CD4-positive, alpha-beta T cell treated with Interleukin-6 at 100 ng/mL for 8 hours (primary cell): ENCODE measurements around the gene C7.
"Not testable (repeated sequence)": the region's sequence is repeated elsewhere in the genome, so short reads cannot be mapped to it uniquely, and the experiment has no call there.

ENCODE experiments used
- DNase-seq: peaks from one replicate; pipeline ENCODE4 v3.0.0-alpha.2; 2020; ENCODE audit warnings: mixed read lengths, low spot score

The C7 gene

DNA sequence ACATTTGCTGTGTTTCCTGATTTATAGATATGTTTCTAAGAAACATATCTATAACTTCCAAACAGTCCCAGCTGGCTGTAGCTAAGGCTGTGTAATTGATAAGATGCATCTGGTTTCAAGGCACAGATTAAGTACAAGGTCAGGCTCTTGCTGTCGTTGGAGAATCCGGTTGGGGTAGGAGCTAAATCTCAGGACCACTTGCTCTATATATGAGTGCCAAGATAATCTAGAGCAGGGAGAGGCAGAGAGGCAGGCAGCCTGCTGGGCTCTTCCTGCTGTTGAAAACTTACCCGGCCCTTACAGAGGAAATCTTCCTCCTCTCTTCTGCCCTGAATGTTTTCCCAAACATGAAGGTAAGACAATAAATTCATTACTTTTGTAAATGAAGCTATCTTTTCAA is at the start of gene C7:
Gene C7, plus strand, starts transcription at position 234 of the 400 bp plus-strand sequence. Its CDS starts 114 bp downstream, at position 348.
- DNase-seq: no peak

DNA sequence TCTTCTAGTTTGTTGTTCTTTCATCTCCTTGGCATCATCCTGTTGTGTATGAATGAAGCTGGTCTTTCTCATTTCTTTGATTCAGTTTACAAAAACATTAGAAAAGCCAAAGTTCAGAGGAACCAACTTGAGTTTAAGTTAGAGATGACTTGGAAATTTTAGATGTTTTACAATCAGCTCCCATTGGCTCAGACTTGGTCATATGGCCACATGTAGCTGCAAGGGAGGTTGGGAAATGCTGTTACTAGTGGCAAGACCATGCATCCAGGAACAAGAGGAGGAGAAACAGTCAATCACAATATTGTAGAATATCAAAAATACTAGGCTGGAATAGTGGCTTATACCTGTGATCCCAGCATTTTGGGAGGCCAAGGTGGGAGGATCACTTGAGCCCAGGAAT is 48.6 kb upstream of the C7 start:
- no peak for DNase-seq

DNA sequence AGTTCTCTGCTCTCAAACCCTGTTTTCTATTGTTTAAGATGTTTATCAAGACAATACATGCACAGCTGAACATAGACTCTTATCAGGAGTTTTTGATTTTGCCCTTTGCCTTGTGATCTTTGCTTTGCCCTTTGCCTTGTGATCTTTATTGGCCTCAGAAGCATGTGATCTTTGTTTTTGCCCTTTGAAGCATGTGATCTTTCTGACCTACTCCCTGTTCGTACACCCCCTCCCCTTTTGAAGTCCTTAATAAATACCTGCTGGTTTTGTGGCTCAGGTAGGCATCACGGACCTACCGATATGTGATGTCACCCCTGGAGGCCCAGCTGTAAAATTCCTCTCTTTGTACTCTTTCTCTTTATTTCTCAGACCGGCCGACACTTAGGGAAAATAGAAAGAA is 44.3 kb upstream of the C7 start:
- DNase-seq: not testable (repeated sequence)

DNA sequence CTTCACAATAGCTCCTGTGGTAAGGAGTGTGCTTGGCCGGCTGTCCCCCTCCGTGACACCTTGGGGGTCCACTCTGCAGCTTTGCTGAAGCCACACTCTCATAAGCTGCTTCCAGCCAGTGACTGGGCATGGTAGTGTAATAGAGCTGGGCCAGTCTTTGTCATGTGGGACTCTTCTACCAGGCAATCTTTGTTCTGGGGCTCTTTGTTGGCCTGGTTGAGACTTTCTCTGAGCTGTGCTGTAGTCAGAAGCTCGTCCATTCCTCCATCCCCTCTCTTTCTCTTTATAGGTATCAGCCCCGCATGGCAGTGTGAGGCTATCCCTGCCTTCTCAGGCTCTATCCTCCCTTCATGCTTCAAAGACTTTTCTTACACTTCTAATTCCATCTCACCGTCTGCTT is 42.5 kb upstream of the C7 start:
- no peak for DNase-seq

DNA sequence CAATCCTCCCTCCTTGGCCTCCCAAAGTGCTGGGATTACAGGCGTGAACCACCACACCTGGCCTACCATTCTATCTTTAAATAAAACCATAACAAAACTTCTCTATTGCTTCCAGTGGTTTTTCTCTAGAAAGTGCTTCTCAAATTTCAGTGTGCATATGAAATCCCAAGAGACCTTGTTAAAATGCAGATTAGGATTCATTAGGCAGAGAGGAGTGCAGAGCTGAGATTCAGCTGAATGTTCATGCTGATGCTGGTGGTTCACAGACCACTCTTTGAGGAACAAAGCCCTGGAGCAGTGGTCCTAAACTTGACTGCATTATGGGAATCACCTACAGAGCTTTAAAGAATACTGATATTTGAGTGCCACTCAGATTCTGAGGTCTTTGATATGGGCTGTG is 39.9 kb upstream of the C7 start:
- no peak for DNase-seq

DNA sequence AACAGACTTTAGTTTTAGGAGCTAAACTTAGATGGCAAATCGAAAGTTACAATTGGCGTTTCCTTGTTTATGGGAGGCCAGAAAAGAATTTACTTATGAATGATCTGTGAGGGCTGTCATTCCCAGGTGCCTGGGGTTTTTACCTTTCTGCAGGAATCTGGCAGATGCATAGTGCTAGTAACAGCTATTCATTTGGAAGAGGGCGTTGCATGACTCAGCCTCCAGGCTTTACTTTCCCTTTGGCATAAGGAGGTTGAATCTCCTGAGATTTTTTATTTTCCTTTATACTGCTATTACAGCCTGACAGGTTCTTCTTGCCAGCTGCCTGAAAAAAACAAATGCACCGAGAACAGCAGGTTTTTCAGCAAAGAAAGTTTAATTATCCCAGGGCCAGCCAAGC is 38.1 kb upstream of the C7 start:
- no peak for DNase-seq

DNA sequence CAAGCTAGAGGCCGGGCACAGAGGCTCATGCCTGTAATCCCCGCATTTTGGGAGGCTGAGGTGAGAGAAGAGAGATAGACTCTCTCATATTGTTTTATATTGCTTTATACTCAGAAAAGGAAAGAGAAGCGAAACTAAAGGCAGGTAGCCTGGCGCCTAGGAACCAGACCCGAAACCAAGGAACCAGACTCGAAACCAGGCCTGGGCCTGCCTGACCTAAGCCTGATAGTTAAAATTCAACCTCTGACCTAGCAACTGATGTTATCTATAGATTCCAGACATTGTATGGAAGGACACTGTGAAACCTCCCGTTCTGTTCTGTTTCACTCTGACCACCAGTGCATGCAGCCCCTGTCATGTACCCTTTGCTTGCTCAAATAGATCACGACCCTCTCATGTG is 37.0 kb upstream of the C7 start:
- not testable (repeated sequence) for DNase-seq

DNA sequence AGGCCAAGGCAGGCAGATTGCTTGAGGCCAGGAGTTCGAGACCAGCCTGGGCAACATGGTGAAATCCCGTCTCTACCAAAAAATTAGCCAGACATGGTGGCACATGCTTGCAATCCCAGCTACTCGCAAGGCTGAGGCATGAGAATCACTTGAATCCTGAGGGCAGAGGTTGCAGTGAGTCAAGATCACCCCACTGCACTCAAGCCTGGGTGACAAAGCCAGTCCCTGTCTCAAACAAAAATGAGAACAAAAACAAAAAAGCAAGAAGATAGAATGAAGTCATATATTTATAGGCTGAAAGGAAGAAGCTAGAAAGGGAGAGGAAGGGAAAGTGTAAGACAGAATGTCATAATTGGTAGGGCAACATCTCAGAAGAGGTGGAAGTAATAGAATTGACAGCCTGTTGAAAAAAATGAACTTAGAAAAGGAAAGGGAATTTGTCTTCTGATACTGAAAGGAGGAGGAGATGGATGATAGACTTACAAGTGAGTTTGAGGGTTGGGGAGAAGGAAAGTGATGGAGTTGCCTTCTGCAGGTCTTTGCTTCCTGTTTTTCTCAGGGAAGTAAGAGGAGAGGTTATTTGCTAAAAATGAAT is 35.9 kb upstream of the C7 start:
- no peak for DNase-seq

DNA sequence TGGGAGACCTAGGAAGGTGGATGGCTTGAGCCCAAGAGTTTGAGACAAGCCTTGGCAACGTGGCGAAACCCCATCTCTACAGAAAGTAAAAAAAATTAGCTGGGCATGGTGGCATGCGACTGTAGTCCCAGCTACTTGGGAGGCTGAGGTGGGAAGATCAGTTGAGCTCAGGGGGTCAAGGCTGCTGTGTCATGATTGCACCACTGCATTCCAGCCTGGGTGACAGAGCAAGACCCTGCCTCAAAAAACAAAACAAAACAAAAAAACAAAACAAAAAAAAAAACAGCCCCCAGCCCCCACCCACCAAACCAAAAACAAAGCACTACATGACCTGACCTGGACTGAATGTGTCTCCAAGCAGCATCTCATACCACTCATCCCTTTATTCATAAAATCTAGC is 33.3 kb upstream of the C7 start:
- DNase-seq: no peak

DNA sequence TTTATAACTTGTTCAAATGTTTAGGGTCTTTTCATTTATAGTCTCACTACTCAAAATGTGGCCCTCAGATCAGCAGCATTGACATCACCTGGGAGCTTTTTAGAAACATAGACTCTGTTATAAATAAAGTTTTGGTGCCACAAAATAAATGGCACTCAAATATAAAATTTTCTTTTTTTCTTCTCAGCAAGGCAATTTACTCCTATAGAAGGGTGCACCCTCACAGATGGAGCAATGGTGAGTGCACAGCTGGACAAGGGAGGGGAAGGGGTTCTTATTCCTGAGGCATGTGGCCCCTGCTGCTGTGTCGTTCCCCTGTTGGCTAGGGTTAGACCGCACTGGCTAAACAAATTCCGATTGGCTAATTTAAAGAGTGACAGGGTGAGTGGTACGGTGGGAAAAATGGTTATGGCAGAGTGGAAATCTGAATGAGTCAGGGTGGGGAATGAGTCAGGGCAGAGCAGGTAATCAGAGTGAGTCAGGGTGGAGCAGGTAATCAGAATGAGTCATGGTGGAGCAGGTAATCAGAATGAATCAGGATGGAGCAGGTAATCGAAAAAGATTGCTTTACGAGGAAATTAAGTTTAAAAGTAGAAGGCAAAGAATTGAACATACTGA is 31.8 kb upstream of the C7 start:
- no peak for DNase-seq

DNA sequence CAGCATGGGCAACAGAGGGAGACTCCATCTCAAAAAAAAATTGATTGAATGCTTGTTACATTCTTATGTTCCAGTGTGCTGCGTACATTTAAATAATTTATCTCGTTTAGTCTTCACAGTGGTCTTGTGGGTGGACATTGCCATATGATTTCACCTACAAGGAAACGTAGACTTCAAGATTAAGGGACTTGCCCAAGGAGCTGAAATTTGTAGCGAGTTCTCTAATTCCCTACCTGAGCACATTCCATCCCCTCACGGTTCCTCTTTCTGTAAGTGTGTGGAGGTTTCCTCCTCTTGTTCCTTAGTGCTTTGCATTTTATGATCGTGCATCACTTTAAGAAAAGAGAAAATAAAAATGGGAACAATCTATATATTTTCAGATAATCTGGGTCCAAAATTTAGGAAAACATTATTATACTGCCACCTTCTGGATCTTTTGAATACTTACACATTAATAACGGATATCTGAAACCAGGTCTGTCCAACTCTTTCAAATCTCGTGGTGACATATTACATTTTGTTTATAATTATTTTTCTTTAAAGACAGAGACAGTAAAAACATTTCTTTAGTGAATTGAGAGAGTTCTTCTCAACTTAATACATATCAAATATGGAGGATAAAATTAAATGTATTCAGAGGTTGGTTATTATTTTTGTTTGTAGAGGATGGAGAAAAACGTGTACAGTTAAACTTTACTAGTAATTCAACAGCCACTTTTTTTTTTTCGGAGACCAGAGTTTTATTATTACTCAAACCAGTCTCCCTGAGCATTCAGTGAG is 29.9 kb upstream of the C7 start:
- DNase-seq: no peak

DNA sequence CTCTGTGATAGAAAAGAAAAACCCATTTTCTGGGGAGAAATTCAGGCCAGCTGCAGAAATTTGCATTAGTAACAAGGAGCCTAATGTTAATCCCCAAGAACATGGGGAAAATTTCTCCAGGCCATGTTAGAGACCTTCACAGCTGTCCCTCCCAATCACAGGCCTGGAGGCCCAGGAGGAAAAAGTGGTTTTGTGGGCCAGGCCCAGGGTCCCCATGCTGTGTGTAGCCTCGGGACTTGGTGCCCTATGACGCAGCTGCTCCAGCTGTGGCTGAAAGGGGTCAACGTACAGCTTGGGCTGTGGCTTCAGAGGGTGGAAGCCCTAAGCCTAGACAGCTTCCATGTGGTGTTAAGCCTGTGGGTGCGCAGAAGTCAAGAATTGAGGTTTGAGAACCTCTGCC is 27.0 kb upstream of the C7 start:
- DNase-seq: no peak

DNA sequence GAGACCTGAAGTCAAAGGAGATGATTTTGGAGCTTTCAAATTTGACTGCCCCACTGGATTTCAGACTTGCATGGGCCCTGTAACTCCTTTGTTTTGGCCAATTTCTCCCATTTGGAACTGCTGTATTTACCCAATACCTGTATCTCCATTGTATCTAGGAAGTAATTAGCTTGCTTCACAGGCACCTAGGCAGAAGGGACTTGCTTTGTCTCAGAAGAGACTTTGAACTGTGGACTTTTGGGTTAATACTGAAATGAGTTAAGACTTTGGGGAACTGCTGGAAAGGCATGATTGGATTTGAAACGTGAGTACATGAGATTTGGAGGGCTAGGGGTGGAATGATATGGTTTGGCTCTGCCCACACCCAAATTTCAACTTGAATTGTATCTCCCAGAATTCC is 26.2 kb upstream of the C7 start:
- not testable (repeated sequence) for DNase-seq

DNA sequence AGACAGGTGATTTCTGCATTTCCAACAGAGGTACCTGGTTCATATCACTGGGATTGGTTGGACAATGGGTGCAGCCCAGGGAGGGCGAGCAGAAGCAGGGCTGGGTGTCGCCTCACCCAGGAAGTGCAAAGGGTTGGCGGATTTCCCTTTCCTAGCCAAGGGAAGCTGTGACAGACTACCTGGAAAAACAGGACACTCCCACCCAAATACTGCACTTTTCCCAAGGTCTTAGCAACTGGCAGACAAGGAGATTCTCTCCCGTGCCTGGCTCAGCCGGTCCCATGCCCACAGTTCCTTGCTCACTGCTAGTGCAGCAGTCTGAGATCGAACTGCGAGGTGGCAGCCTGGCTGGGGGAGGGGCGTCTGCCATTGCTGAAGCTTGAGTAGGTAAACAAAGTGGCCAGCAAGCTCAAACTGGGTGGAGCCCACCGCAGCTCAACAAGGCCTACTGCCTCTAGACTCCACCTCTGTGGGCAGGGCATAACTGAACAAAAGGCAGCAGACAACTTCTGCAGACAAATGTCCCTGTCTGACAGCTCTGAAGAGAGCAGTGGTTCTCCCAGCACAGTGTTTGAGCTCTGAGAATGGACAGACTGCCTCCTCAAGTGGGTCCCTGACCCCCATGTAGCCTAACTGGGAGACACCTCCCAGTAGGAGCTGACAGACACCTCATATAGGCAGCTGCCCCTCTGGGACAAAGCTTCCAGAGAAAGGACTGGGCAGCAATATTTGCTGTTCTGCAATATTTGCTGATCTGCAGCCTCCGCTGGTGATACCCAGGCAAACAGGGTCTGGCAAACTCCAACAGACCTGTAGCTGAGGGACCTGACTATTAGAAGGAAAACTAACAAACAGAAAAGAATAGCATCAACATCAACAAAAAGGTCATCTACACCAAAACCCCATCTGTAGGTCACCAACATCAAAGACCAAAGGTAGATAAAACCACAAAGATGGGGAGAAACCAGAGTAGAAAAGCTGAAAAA is 13.6 kb upstream of the C7 start:
- not testable (repeated sequence) for DNase-seq

DNA sequence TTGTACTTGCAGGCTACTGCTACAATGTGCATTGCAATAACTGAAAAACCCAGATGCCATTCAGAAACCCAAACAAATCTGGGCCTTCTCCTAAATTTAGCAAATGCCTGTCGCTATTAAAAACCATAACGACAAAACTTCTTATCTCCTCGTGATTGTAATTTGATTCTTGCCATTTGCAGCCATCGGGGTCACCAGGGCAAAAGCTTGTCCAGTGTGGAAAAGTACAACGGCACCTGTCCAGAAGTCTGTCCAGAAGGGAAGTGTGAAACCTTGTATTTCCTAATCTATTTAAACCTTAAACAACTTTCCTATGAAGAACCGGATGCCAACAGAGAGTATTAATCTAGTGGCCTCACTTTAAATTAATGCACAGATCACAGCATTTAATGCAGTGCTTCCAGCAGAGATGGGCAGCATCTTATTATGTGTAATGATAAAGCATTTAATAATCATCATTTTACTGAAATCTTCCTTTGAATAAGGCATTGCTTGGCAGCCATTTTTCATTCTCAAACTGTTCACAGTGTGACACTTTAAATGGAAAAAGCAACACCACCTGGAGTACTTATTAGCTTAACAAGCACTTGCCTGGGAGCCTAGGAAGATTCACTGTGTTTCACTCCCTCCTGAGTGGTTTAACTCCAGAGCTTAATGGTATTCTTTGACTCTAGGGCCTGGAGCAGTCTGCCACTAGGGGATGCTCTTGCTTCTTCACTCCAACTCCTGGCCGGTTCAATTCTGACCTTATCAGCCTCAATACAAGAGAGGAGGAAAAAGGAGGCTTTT is 4.9 kb upstream of the C7 start:
- no peak for DNase-seq

DNA sequence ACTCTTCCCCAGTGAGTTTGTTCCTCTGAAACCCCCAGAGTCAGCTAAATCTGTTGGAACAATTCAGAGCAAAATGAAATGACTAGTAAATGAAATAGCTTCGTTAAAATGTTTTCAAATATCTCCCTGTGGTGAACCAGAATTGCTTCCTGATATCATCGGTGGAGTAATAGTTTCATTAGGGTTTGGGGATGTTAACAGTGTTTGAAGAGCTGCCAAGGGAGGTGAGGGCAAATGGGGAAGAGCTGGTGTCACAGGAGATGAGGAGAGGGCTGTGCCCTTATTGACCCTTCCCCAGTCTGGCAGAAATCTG is 4.3 kb upstream of the C7 start:
- DNase-seq: no peak

DNA sequence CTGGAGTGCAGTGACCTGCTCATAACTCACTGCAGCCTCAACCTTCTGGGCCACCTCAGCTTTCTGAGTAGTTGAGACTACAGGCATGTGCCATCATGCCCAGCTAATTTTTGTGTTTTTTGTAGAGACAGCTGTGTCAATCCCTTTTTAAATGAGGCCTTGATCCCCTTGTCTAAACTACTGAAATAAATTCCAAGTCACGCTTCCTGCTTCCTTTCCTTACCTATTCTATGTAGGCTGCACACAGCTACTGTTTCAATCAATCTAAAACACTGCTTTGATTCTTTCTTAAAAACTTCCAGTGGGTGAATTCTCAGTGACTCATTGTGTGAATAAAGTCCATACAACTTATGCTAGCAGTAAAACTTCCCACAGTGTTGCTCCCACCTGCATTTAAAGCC is 2.9 kb upstream of the C7 start:
- DNase-seq: no peak

DNA sequence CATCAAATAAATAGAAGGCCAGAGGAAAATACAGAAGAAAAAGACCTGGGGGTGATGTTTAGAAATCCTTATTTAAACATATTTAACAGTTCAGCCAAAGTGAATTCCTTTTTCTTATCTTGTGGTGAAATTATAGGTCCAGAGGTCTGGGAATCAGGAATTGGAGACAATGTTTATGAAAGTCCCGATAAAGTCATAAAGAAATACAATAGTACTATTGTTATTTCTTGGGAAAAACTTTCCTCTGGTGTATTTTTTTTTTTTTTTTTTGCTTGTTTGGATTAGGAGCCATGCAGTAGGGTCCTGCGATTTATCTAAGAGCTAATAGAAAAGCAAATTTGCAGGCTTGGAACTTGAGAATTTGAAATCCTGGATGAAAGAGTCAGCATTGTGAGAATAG is 426 bp downstream of the C7 start:
- no peak for DNase-seq

DNA sequence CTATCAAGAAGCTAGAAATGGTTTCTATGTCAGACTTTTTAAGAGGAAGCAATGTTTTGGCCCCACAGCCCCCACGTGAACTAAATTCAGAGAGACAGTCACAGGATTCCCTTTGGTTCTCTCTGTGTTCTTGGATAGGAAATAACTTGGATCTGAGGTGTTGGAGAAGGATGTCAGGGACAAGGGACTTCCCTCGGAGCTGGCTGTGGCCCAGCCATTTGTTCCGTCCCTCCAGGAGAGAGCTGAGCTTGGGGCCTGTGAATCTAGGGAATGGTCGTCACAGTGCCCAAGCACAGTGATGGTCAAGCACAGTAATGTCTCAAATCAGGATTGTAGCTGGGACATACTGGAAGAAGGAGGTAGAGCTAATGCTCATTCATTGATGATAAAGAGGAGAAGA is 2.0 kb downstream of the C7 start:
- DNase-seq: no peak

DNA sequence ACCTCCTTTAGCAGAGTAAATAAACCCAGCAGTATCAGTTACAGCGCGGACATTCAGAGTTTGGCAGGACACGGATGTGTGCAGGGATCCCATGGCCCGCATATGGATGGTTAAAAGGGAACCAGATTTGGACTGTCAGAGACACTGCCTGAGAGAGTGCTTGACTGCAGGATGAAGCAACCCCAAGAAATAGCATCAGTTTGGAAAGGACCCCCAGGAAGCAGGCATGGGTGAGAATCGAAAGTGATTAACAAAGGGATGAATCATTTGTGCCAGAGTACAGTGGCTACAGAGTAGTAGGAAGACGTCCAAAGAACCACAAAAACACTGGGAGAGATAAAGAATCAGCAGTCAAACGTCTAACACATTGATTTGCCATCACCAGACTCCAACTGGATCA is 5.5 kb downstream of the C7 start:
- DNase-seq: no peak

DNA sequence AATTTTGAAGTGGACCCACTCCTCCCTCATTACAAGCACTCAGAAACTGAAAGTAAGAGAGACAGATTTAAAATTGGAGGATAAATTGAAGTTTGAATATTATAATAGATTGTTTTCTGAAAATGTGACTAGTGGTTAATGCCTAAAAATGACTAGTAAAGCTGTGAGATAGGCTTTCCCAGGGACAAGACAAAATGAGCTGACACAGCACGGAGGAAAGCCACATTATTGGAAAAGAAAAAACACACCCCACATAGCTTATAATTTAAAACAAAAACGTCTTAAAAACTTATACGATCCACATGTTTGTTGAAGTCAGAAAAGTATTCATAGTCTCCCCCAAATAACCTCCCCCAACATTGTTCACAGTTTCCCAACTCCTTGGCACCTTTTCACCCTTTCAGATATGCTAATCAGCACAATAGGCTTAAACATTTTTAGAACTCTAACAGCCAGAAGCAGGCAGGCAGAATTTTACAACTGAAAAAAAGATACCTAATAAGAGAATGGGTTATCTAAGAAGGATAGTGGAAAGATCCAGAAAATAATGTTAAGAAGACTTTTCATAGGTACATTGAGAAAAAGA is 6.1 kb downstream of the C7 start:
- no peak for DNase-seq
